Measurements from ENCODE around the gene ZNRF4.

Gene ZNRF4

GRCh38 chr19:5498830-5499550, 43.8 kb downstream of the ZNRF4 start:
- DNase-seq: peak; percentile 76
- no CpG with 5 or more reads among the region's 22 CpGs for WGBS (ENCODE audit: extremely low coverage, insufficient coverage, low lambda C conversion rate)

GRCh38 chr19:5501907-5502306, 46.7 kb downstream of the ZNRF4 start:
- Histone ChIP-seq H3K4me2 (ENCODE audit: low read length) (no peak overlapping the region), H4K5ac (ENCODE audit: low read length) (no peak overlapping the region), H2BK120ac (ENCODE audit: low read depth, low read length) (no peak overlapping the region), H3K4ac (ENCODE audit: low read depth, low read length) (no peak overlapping the region), H2AK5ac (ENCODE audit: low read length) (no peak overlapping the region), H3K4me3 (ENCODE audit: low read length) (no peak overlapping the region), H2BK5ac (ENCODE audit: low read length) (no peak overlapping the region), H3K23ac (ENCODE audit: low read length) (no peak overlapping the region), H3K79me2 (ENCODE audit: control insufficient read depth, insufficient read depth, low read length) (no peaks in the 10 kb centered on the region), H4K8ac (ENCODE audit: low read depth, low read length) (no peak overlapping the region), H3K79me1 (ENCODE audit: low read length) (no peaks in the 10 kb centered on the region), H3K9ac (ENCODE audit: low read length) (no peak overlapping the region), H3K36me3 (ENCODE audit: control insufficient read depth, insufficient read depth, low read length) (no peaks in the 10 kb centered on the region), H3K27me3 (ENCODE audit: insufficient read depth, low read length, poor library complexity) (peaks cover 10% of the 10 kb centered on the region), H3K27ac (ENCODE audit: low read depth, low read length) (no peak overlapping the region), H3K4me1 (ENCODE audit: control insufficient read depth, low read depth, low read length) (no peaks in the 10 kb centered on the region), H2BK15ac (replicated peaks; ENCODE audit: low read depth) (no peak overlapping the region), H3K18ac (ENCODE audit: low read length) (no peak overlapping the region), H3K56ac (ENCODE audit: low read length) (no peak overlapping the region)
- WGBS (ENCODE audit: extremely low coverage, insufficient coverage, low lambda C conversion rate): no CpG with 5 or more reads among the region's 2 CpGs
- no peak for DNase-seq

More at GRCh38 chr19:5498830-5499550, 43.8 kb downstream of the ZNRF4 start:
- Histone ChIP-seq H3K27ac (ENCODE audit: low read depth, low read length) (no peak overlapping the region), H3K79me2 (ENCODE audit: control insufficient read depth, insufficient read depth, low read length) (no peaks in the 10 kb centered on the region), H3K79me1 (ENCODE audit: low read length) (no peaks in the 10 kb centered on the region), H2AK5ac (ENCODE audit: low read length) (no peak overlapping the region), H2BK15ac (replicated peaks; ENCODE audit: low read depth) (no peak overlapping the region), H3K36me3 (ENCODE audit: control insufficient read depth, insufficient read depth, low read length) (no peaks in the 10 kb centered on the region), H3K4me2 (ENCODE audit: low read length) (no peak overlapping the region), H4K5ac (ENCODE audit: low read length) (no peak overlapping the region), H3K4me1 (ENCODE audit: control insufficient read depth, low read depth, low read length) (no peaks in the 10 kb centered on the region), H3K4me3 (ENCODE audit: low read length) (no peak overlapping the region), H3K9ac (ENCODE audit: low read length) (no peak overlapping the region), H3K4ac (ENCODE audit: low read depth, low read length) (no peak overlapping the region), H2BK5ac (ENCODE audit: low read length) (no peak overlapping the region), H2BK120ac (ENCODE audit: low read depth, low read length) (no peak overlapping the region), H3K56ac (ENCODE audit: low read length) (no peak overlapping the region), H3K18ac (ENCODE audit: low read length) (no peak overlapping the region), H3K23ac (ENCODE audit: low read length) (no peak overlapping the region), H4K8ac (ENCODE audit: low read depth, low read length) (no peak overlapping the region), H3K27me3 (ENCODE audit: insufficient read depth, low read length, poor library complexity) (peaks cover 10% of the 10 kb centered on the region)

- Histone ChIP-seq H3K9ac (ENCODE audit: low read length) (no peak overlapping the region), H2BK5ac (ENCODE audit: low read length) (no peak overlapping the region), H3K36me3 (ENCODE audit: control insufficient read depth, insufficient read depth, low read length) (no peaks in the 10 kb centered on the region), H4K8ac (ENCODE audit: low read depth, low read length) (no peak overlapping the region), H4K5ac (ENCODE audit: low read length) (no peak overlapping the region), H3K23ac (ENCODE audit: low read length) (no peak overlapping the region), H3K4ac (ENCODE audit: low read depth, low read length) (no peak overlapping the region), H2BK120ac (ENCODE audit: low read depth, low read length) (no peak overlapping the region), H3K27ac (ENCODE audit: low read depth, low read length) (no peak overlapping the region), H3K79me2 (ENCODE audit: control insufficient read depth, insufficient read depth, low read length) (no peaks in the 10 kb centered on the region), H3K18ac (ENCODE audit: low read length) (no peak overlapping the region), H3K4me2 (ENCODE audit: low read length) (no peak overlapping the region), H2BK15ac (replicated peaks; ENCODE audit: low read depth) (no peak overlapping the region), H3K56ac (ENCODE audit: low read length) (no peak overlapping the region), H3K4me3 (ENCODE audit: low read length) (no peak overlapping the region), H2AK5ac (ENCODE audit: low read length) (no peak overlapping the region), H3K4me1 (ENCODE audit: control insufficient read depth, low read depth, low read length) (no peaks in the 10 kb centered on the region), H3K27me3 (ENCODE audit: insufficient read depth, low read length, poor library complexity) (peaks cover 8% of the 10 kb centered on the region), H3K79me1 (ENCODE audit: low read length) (no peaks in the 10 kb centered on the region)
- WGBS (ENCODE audit: extremely low coverage, insufficient coverage, low lambda C conversion rate): no CpG with 5 or more reads among the region's 1 CpG
- peak; percentile 47 for DNase-seq
These were observed 48.4 kb downstream of the ZNRF4 start for GRCh38 chr19:5503598-5503997.

- Histone ChIP-seq H4K5ac (ENCODE audit: low read length) (no peak overlapping the region), H3K23ac (ENCODE audit: low read length) (no peak overlapping the region), H2BK120ac (ENCODE audit: low read depth, low read length) (no peak overlapping the region), H3K79me1 (ENCODE audit: low read length) (no peaks in the 10 kb centered on the region), H3K79me2 (ENCODE audit: control insufficient read depth, insufficient read depth, low read length) (no peaks in the 10 kb centered on the region), H3K27me3 (ENCODE audit: insufficient read depth, low read length, poor library complexity) (peaks cover 8% of the 10 kb centered on the region), H3K27ac (ENCODE audit: low read depth, low read length) (no peak overlapping the region), H3K18ac (ENCODE audit: low read length) (no peak overlapping the region), H2BK15ac (replicated peaks; ENCODE audit: low read depth) (no peak overlapping the region), H2AK5ac (ENCODE audit: low read length) (no peak overlapping the region), H3K4me2 (ENCODE audit: low read length) (no peak overlapping the region), H3K56ac (ENCODE audit: low read length) (no peak overlapping the region), H3K4me1 (ENCODE audit: control insufficient read depth, low read depth, low read length) (no peaks in the 10 kb centered on the region), H3K9ac (ENCODE audit: low read length) (no peak overlapping the region), H3K4ac (ENCODE audit: low read depth, low read length) (no peak overlapping the region), H4K8ac (ENCODE audit: low read depth, low read length) (no peak overlapping the region), H3K36me3 (ENCODE audit: control insufficient read depth, insufficient read depth, low read length) (no peaks in the 10 kb centered on the region), H3K4me3 (ENCODE audit: low read length) (no peak overlapping the region), H2BK5ac (ENCODE audit: low read length) (no peak overlapping the region)
- peak; percentile 46 for DNase-seq
- no CpG with 5 or more reads among the region's 2 CpGs for WGBS (ENCODE audit: extremely low coverage, insufficient coverage, low lambda C conversion rate)
These were observed 48.9 kb downstream of the ZNRF4 start for GRCh38 chr19:5504114-5504513.
